GM12873 (cell line): ENCODE measurements around the gene TCERG1.

Experiments used
- TF ChIP-seq, protein P1 (sequence below): IDR thresholded peaks from 2 replicates; pipeline ENCODE4 v1.5.1; 2012; ENCODE audit warnings: low read depth, mild to moderate bottlenecking, moderate library complexity, low read length, control low read depth; ENCODE audit not compliant: insufficient read depth; ENCODE audit errors: missing control alignments

Gene TCERG1

GRCh38 chr5:146475190-146475780, 28.2 kb downstream of the TCERG1 start:
- TF ChIP-seq, protein P1, sequence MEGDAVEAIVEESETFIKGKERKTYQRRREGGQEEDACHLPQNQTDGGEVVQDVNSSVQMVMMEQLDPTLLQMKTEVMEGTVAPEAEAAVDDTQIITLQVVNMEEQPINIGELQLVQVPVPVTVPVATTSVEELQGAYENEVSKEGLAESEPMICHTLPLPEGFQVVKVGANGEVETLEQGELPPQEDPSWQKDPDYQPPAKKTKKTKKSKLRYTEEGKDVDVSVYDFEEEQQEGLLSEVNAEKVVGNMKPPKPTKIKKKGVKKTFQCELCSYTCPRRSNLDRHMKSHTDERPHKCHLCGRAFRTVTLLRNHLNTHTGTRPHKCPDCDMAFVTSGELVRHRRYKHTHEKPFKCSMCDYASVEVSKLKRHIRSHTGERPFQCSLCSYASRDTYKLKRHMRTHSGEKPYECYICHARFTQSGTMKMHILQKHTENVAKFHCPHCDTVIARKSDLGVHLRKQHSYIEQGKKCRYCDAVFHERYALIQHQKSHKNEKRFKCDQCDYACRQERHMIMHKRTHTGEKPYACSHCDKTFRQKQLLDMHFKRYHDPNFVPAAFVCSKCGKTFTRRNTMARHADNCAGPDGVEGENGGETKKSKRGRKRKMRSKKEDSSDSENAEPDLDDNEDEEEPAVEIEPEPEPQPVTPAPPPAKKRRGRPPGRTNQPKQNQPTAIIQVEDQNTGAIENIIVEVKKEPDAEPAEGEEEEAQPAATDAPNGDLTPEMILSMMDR: peak; percentile 45

GRCh38 chr5:146475906-146476305, 28.8 kb downstream of the TCERG1 start:
- TF ChIP-seq, protein P1: no peak

DNA sequence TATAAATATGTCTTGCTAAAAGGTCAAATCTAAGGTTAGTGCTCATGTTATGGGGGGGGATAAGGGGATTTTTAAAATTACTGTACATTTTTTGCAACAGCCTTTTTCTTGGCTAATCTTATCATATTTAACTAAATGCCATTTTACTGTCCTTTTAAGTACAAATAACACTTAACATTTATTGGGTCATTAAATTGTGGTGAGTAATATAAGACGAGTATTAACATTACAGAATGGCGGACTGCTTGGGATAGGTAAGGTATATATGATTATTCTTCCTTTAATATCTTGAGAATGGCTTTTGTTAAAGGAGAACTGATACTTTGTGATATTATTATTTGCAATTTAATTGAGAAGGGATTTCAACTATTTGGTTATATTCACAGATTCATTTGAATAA, 35.6 kb downstream of the TCERG1 start:
- TF ChIP-seq, protein P1: no peak

- TF ChIP-seq, protein P1: no peak
Measured at GRCh38 chr5:146484714-146485391, 37.7 kb downstream of the TCERG1 start.

DNA sequence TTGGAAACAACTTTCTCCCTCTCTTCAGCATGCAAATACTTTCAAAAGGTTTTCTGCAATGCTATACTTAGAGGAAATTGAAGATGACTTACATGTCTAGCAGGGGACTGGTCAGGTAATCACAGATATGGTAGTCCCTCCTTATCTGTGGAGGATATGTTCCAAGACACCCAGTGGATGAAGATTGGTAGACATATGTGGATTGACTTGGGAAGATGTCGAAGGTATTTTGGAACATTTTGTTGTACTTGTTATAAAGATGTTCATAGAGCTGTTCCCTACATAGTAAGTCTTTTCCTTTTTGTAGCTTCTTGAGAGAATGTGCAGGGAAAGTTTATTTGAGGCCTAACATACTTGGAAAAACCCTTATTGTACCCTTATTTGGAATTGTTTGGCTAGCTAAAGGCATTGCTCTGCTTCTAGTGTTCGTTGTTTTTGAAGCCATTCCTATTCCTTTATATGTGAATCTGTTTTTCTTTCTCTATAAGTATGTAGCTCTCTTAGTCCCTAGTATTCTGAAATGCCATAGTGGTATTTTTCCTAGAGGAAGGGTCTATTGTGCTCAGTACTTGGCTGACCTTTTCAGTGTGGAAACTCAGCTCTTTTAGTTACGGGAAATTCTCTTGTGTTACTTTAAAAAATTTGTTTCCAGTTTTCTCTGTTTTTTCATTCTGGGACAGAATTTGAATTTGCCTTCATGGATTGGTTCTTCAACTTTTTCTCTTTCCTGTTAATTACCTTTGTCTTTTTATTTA, 43.1 kb downstream of the TCERG1 start:
- TF ChIP-seq, protein P1: no peak

- TF ChIP-seq, protein P1: no peak
Measured at GRCh38 chr5:146494656-146495055, 47.5 kb downstream of the TCERG1 start.

- TF ChIP-seq, protein P1: no peak
Measured at GRCh38 chr5:146499680-146500079, 52.5 kb downstream of the TCERG1 start.
